Keratinocyte (primary cell): ENCODE results near the gene RNF227. TPM values are rescaled to one million over a fixed set of nuclear protein-coding genes. Genes with fewer than 3 reads are reported as not detected.

Experiments used
- DNase-seq: peaks from one replicate; pipeline ENCODE4 v3.0.0-alpha.2; 2011; ENCODE audit warnings: low read depth, missing footprints, low spot score
- FAIRE-seq: peaks from 2 replicates; lab custom pipeline; 2011; peaks lifted over from hg19 to GRCh38; lab: Jason Lieb, UNC
- H2AFZ ChIP-seq: 2 replicates; pipeline ENCODE4 v1.6.0; 2012; ENCODE audit warnings: low read length, control low read depth, inconsistent platforms; ENCODE audit not compliant: control insufficient read depth
- H3K27ac ChIP-seq: 2 replicates; pipeline ENCODE4 v1.5.1; 2011; ENCODE audit warnings: low read length; ENCODE audit not compliant: control insufficient read depth, insufficient read depth
- H3K27me3 ChIP-seq: 3 replicates; pipeline ENCODE4 v1.6.0; 2011; ENCODE audit warnings: low read length; ENCODE audit not compliant: control insufficient read depth, insufficient read depth; ENCODE audit errors: extremely low read depth
- H3K36me3 ChIP-seq, 2 experiments: 2 replicates in 1 of 2; 3 replicates in 1 of 2; pipeline ENCODE4 v1.5.1; 2011; ENCODE audit warnings: low read length in 2 of 2, mild to moderate bottlenecking in 1 of 2; ENCODE audit not compliant: control insufficient read depth in 2 of 2, insufficient read depth in 2 of 2; ENCODE audit errors: extremely low read depth in 1 of 2
- H3K4me1 ChIP-seq: 3 replicates; pipeline ENCODE4 v1.5.1; 2011; ENCODE audit warnings: low read length; ENCODE audit not compliant: control insufficient read depth, insufficient read depth; ENCODE audit errors: extremely low read depth
- H3K4me2 ChIP-seq: 3 replicates; pipeline ENCODE4 v1.6.0; 2011; ENCODE audit warnings: low read depth, low read length; ENCODE audit not compliant: control insufficient read depth, insufficient read depth; ENCODE audit errors: extremely low read depth
- H3K4me3 ChIP-seq, 3 experiments: fragments of 200-600 bp in 1 of 3; sonication (generic) in 1 of 3; 2 replicates in 2 of 3; 3 replicates in 1 of 3; pipeline ENCODE4 v1.5.1; 2011 to 2016; ENCODE audit warnings: low read length in 3 of 3, mild to moderate bottlenecking in 3 of 3, control low read depth in 2 of 3, inconsistent platforms in 1 of 3, low read depth in 1 of 3, mixed read lengths in 1 of 3, mixed run types in 1 of 3, moderate library complexity in 1 of 3; ENCODE audit not compliant: control insufficient read depth in 2 of 3, insufficient read depth in 2 of 3; ENCODE audit errors: extremely low read depth in 1 of 3
- H3K79me2 ChIP-seq: 2 replicates; pipeline ENCODE4 v1.6.0; 2012; ENCODE audit warnings: low read length; ENCODE audit not compliant: control insufficient read depth, insufficient read depth
- H3K9ac ChIP-seq: 3 replicates; pipeline ENCODE4 v1.6.0; 2011; ENCODE audit warnings: low read length; ENCODE audit not compliant: control insufficient read depth, insufficient read depth; ENCODE audit errors: extremely low read depth
- H3K9me1 ChIP-seq: 3 replicates; pipeline ENCODE4 v1.6.0; 2011; ENCODE audit warnings: low read length; ENCODE audit not compliant: control insufficient read depth, insufficient read depth; ENCODE audit errors: extremely low read depth
- H3K9me3 ChIP-seq: 2 replicates; pipeline ENCODE4 v1.5.1; 2012; ENCODE audit warnings: low read depth, low read length; ENCODE audit not compliant: control insufficient read depth
- H4K20me1 ChIP-seq: 3 replicates; pipeline ENCODE4 v1.6.0; 2011; ENCODE audit warnings: low read length; ENCODE audit not compliant: control insufficient read depth, insufficient read depth; ENCODE audit errors: extremely low read depth
- EZH2 ChIP-seq: IDR thresholded peaks from one replicate; pipeline ENCODE4 v1.6.1; 2012; ENCODE audit warnings: inconsistent platforms, mild to moderate bottlenecking, low read length, moderate library complexity
- dilution Hi-C: fragments of 300-500 bp; cut with MboI; formaldehyde crosslinking; loops from one replicate; pipeline ENCODE4 v1.7.0; 2020; ENCODE audit warnings: low sequenced_read_pairs; ENCODE audit not compliant: extremely low pct_ligation_motif_present
- polyA plus RNA-seq, 5 experiments: library from polyadenylated mRNA; depleted of rRNA in 3 of 5; stranded (reverse) in 3 of 5; stranded (forward) in 1 of 5; unstranded in 1 of 5; fragments of >200 nt; gene quantifications; 1 replicate in 1 of 5; 2 replicates in 3 of 5; 3 replicates in 1 of 5; pipeline versions ENCODE4 v1.2.1 to v1.2.3, GENCODE V29; 2011 to 2012; ENCODE audit warnings: missing spikeins in 2 of 5, low read depth in 1 of 5, low replicate concordance in 1 of 5
- TF ChIP-seq, protein P1 (sequence below), 3 experiments: IDR thresholded peaks in 1 of 3; conservative IDR thresholded peaks in 1 of 3; optimal IDR thresholded peaks in 1 of 3; 2 replicates in 2 of 3; 3 replicates in 1 of 3; pipeline versions ENCODE3 to v1.5.1; 2011; ENCODE audit warnings: low read length in 3 of 3, mild to moderate bottlenecking in 3 of 3, moderate library complexity in 2 of 3, control low read depth in 1 of 3, inconsistent platforms in 1 of 3; ENCODE audit not compliant: insufficient read depth in 2 of 3; ENCODE audit errors: extremely low read depth in 1 of 3

The RNF227 gene
- polyA plus RNA-seq, 1 donor (not counting 4 experiments of a cell fraction or from before 2014, with no cell fraction given), result 3.6 TPM

DNA sequence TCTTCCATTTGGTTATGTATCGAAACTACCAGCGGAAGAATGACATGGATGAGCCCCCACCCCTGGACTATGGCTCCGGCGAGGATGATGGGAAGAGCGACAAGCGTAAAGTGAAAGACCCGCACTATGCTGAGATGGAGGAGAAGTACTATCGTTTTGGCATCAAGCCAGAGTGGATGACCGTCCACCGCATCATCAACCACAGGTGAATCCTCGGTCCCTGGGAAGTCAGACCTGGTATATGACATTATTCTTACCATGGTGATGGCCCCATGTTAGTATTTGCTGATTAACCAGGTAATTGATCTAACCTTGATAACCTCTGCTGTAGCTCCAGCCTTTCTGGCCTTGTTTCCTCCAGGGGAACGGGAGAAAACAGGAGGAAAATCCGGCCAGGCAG, 19.0 kb downstream of the RNF227 start:
- Histone ChIP-seq H3K4me2 (no peak overlapping the region), H3K79me2 (no peaks in the 10 kb centered on the region), H3K9ac (no peak overlapping the region), H3K36me3 (peaks cover 39 to 58% of the 10 kb centered on the region in 2 experiments), H3K9me1 (no peaks in the 10 kb centered on the region), H3K27ac (no peak overlapping the region), H3K4me3 (no peak overlapping the region), H4K20me1 (no peaks in the 10 kb centered on the region), H3K9me3 (no peaks in the 10 kb centered on the region), H3K4me1 (no peaks in the 10 kb centered on the region), H2AFZ (no peak overlapping the region), H3K27me3 (no peaks in the 10 kb centered on the region)
- dilution Hi-C loops, result no loop called here
- no peak for TF ChIP-seq EZH2
- TF ChIP-seq, protein P1, sequence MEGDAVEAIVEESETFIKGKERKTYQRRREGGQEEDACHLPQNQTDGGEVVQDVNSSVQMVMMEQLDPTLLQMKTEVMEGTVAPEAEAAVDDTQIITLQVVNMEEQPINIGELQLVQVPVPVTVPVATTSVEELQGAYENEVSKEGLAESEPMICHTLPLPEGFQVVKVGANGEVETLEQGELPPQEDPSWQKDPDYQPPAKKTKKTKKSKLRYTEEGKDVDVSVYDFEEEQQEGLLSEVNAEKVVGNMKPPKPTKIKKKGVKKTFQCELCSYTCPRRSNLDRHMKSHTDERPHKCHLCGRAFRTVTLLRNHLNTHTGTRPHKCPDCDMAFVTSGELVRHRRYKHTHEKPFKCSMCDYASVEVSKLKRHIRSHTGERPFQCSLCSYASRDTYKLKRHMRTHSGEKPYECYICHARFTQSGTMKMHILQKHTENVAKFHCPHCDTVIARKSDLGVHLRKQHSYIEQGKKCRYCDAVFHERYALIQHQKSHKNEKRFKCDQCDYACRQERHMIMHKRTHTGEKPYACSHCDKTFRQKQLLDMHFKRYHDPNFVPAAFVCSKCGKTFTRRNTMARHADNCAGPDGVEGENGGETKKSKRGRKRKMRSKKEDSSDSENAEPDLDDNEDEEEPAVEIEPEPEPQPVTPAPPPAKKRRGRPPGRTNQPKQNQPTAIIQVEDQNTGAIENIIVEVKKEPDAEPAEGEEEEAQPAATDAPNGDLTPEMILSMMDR (optimal IDR thresholded peaks at IDR 0.05 in 1 of 3, IDR thresholded peaks at IDR 0.05 in 1 of 3, conservative IDR thresholded peaks at IDR 0.05 in 1 of 3; ENCODE audit: extremely low read depth in 1 of 3, insufficient read depth in 2 of 3, low read length in 3 of 3), result no peak
- FAIRE-seq, result no peak
- no peak for DNase-seq

DNA sequence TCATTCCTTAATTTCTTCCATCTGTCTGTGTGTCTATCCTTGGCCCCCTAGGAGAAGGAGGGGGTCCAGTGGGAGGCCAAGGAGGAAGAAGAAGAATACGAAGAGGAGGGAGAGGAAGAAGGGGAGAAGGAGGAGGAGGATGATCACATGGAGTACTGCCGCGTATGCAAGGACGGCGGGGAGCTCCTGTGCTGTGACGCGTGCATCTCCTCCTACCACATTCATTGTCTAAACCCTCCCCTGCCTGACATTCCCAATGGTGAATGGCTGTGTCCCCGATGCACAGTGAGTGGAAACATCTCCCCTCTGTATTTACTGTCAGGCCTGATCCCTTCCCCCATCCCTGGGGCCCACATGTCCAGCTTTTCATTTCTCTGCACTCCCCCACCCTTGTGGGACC, 21.2 kb downstream of the RNF227 start:
- Histone ChIP-seq H3K9me1 (no peaks in the 10 kb centered on the region), H3K4me3 (no peak overlapping the region), H3K4me2 (no peak overlapping the region), H3K4me1 (no peaks in the 10 kb centered on the region), H2AFZ (no peak overlapping the region), H3K79me2 (no peaks in the 10 kb centered on the region), H4K20me1 (no peaks in the 10 kb centered on the region), H3K27ac (no peak overlapping the region), H3K27me3 (no peaks in the 10 kb centered on the region), H3K9me3 (no peaks in the 10 kb centered on the region), H3K9ac (no peak overlapping the region), H3K36me3 (peaks cover 54 to 55% of the 10 kb centered on the region in 2 experiments)
- no peak for DNase-seq
- TF ChIP-seq, protein P1 (optimal IDR thresholded peaks at IDR 0.05 in 1 of 3, IDR thresholded peaks at IDR 0.05 in 1 of 3, conservative IDR thresholded peaks at IDR 0.05 in 1 of 3; ENCODE audit: extremely low read depth in 1 of 3, insufficient read depth in 2 of 3, low read length in 3 of 3), result no peak
- no peak for TF ChIP-seq EZH2
- no peak for FAIRE-seq
- dilution Hi-C loops, result no loop called here
